GM18873 (cell line): ENCODE results near the gene TAC3.

Experiments
- ATAC-seq: cut with Tn5 transposase; IDR thresholded peaks from one replicate; pipeline ENCODE4 v1.9.1; 2021; ENCODE audit warnings: mild to moderate bottlenecking, moderate library complexity, moderate number of reproducible peaks; ENCODE audit not compliant: unreplicated experiment, low FRiP score

Gene TAC3

GRCh38 chr12:57006809-57007475 lies 9.4 kb downstream of the TAC3 start:
- no peak for ATAC-seq

DNA sequence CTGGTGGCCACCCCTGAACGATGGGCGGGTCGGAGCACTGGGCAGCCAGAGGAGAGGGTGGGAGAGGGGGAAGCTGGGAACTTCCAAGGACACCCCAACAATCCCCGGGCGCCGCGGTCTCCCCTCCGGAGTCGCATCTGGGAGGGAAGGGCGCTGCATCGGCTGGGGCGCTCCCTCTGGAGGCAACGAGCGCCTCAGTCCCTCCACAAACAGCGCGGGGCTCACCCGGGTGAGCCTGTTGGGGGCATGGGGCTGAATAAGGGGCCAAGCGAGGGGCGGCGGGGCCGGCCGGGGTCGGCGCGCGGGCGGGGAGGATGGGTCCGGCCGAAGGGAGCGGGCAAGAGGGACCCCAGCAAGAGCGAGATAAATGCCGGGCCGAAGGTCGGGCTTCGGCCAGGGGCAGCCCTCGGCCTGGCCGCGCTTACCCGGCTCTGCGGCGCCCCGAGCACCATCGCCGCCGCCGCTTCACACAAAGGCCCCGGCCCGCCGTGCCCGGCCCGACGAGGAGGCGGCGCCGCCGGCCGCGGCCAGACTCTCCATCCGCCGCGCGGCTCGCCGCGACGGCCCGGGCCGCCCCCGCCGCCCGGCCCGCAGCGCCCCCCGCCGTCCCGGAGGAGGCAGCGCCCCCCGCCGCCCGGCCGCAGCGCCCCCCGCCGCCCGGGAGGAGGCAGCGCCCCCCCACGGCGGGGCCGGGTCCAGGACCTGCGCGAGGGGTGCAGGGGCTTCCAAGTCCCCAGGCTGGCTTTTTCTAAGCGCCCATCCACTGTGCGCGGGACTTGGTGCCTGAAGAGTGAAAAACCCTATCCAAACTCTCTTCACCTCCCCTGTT lies 10.1 kb downstream of the TAC3 start, which contains the start of gene ZBTB39:
ZBTB39 (minus strand) TSS at position 567 of the 829 bp plus-strand sequence. CDS start 1,629 bp downstream, outside the sequence.
- ATAC-seq, result no peak

DNA sequence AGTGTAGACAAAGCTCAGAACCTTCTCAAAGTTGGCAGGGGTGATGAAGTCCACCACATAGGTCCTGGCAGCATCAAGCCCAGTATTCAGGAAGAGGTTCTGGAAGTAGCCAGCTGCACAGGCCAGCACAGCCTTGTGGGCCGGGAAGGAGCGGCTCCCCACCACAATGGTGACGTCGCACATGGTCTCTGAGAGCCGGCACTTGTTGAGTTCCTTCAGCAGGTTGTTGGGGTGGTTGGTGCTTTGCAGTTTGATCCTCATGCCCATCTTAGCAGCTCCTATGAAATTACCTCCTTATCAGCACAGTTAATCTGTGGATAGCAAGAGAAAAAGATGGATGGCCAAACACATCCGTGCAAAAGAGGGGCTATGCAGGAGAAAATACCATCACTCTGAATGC lies 11.7 kb downstream of the TAC3 start:
- ATAC-seq, result no peak

- ATAC-seq, result no peak
Observed at GRCh38 chr12:57003395-57003794, 12.9 kb downstream of the TAC3 start.

DNA sequence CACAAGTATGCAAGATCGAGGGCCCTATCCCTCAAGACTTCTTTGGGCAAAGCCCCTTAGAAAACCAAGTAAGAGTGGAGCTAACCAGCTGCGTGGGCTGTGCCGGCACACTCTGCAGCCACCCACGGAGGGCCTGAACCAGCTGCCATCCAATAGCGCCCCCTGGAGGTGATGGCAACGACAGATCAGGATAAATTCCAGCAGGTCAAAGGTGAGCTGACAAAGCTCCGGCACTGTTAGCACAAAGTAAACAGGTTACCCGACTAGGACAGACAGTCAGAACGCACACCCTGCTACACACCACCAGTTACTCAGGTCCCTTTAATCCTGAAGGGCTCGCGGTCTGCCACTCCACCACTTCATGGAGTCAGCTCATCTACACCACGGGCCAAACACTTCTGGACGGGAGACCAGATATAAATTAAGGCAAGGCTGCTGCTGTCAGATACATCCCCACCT lies 14.9 kb downstream of the TAC3 start:
- no peak for ATAC-seq

DNA sequence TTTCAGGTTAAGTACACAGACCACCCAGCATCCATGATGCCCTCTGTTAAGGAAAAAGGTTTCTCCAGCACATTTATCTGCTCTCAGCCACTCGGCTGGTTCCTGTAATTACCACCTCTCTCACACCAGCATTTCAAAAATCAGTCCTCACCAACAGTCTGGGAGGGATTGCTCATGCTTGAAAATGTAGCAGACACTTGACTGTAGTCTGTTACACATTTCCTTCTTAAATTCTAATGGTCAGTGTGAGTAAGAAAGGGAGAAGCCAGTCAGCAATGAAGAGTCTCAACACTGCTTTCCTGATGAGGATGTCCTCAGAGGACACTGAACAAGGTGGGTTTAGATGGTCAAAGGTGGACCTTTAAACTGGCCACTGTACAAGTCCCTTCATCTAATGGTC lies 15.9 kb downstream of the TAC3 start:
- no peak for ATAC-seq

- no peak for ATAC-seq
Observed at GRCh38 chr12:56999456-56999855, 16.9 kb downstream of the TAC3 start.

- ATAC-seq, result peak; percentile 67
Observed at GRCh38 chr12:56998981-56999380, 17.3 kb downstream of the TAC3 start.

- no peak for ATAC-seq
Observed at GRCh38 chr12:56998316-56998715, 18.0 kb downstream of the TAC3 start.

- no peak for ATAC-seq
Observed at GRCh38 chr12:56996793-56997545, 19.4 kb downstream of the TAC3 start.

- ATAC-seq, result no peak
Observed at GRCh38 chr12:56995930-56996496, 20.3 kb downstream of the TAC3 start.

DNA sequence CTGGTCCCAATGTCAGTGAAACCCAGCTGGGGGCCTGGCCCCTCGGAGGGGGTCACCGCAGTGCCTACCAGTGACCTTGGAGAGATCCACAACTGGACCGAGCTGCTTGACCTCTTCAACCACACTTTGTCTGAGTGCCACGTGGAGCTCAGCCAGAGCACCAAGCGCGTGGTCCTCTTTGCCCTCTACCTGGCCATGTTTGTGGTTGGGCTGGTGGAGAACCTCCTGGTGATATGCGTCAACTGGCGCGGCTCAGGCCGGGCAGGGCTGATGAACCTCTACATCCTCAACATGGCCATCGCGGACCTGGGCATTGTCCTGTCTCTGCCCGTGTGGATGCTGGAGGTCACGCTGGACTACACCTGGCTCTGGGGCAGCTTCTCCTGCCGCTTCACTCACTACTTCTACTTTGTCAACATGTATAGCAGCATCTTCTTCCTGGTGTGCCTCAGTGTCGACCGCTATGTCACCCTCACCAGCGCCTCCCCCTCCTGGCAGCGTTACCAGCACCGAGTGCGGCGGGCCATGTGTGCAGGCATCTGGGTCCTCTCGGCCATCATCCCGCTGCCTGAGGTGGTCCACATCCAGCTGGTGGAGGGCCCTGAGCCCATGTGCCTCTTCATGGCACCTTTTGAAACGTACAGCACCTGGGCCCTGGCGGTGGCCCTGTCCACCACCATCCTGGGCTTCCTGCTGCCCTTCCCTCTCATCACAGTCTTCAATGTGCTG lies 21.0 kb downstream of the TAC3 start:
- ATAC-seq, result no peak

- no peak for ATAC-seq
Observed at GRCh38 chr12:56994231-56994746, 22.0 kb downstream of the TAC3 start.

DNA sequence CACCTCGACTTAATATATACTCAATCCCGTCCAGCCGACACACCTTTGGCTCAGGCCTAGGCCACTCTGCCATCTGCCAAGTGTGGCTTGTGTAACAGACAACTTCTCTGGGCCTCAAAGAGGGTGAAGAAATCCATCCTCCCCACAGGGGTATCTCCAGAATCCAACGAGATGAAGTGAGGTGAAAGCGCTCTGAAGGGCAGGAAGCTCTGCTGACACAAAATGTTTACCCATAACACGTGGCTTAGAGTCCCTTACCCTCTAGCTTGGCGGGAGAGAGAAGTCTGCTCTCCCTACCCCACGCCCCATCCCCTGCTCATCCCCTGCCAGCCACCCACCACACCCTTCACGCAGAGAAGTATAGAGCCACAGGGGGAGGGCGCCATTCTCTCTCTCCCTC lies 23.0 kb downstream of the TAC3 start:
- ATAC-seq, result no peak

- ATAC-seq, result no peak
Observed at GRCh38 chr12:56991319-56992246, 24.7 kb downstream of the TAC3 start.

GRCh38 chr12:56990648-56991318 lies 25.5 kb downstream of the TAC3 start:
- no peak for ATAC-seq

DNA sequence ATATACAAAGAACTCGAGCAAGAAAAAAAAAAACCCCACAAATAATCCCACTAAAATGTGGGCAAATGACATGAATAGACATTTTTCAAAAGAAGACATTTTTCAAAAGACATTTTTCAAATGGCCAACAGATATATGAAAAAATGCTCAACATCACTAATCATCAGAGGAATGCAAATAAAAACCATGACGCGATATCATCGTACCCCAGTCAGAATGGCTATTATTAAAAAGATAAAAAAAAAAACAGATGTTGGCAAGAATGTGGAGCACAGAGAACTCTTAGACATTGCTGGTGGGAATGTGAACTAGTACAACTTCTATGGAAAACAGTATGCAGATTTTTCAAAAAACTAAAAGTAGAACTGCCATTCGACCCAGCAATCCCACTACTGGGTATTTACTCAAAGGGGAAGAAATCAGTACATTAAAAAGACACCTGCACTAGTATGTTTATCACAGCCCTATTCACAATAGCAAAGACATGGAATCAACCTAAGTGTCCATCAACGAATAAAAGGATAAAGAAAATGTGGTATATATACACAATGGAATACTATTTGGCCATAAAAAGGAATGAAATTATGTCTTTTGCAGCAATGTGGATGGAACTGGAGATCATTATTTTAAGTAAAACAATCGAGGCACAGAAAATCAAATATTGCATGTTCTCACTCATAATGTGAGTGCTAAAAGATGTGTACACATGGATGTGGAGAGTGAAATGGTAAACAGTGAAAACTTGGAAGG lies 26.3 kb downstream of the TAC3 start:
- ATAC-seq, result no peak
